ENCODE results near the gene PYDC2. TPM values are rescaled to one million over a fixed set of nuclear protein-coding genes. Genes with fewer than 3 reads are reported as not detected.

PYDC2 gene
- total and polyA plus RNA-seq, 2 of the 8 experiments (the other 6 are each of a cell fraction or from before 2014, with no cell fraction given): not detected

- no peak overlapping the region for H3K56ac ChIP-seq (replicated peaks; ENCODE audit: insufficient read length, low read depth, low read length)
- no peak overlapping the region for H3K18ac ChIP-seq (ENCODE audit: extremely low read depth, low read length)
- no peak for TF ChIP-seq NRF1 (IDR thresholded peaks at IDR 0.05; ENCODE audit: low read depth, low read length)
- no peaks in the 10 kb centered on the region for H3K27me3 ChIP-seq (replicated peaks in 1 of 4; ENCODE audit: control insufficient read depth in 3 of 4, extremely low read depth in 1 of 4, insufficient read depth in 3 of 4, low read length in 3 of 4)
- H3K79me1 ChIP-seq (ENCODE audit: low read depth, low read length): no peaks in the 10 kb centered on the region
- H4K20me1 ChIP-seq (replicated peaks in 1 of 2; ENCODE audit: control insufficient read depth in 1 of 2, insufficient read depth in 2 of 2, low read length in 2 of 2): no peaks in the 10 kb centered on the region
- no peaks in the 10 kb centered on the region; the same call in 1 of the 2 replicates for H3K23me2 ChIP-seq (ENCODE audit: low read depth, low read length)
- H3K4me2 ChIP-seq (ENCODE audit: insufficient read depth in 1 of 2, low read depth in 2 of 2, low read length in 2 of 2): no peak overlapping the region
- POLR2A ChIA-PET (ENCODE audit: partially characterized antibody): no interaction called here
- H3K9me3 ChIP-seq (ENCODE audit: insufficient read depth in 2 of 2, low read depth in 1 of 2, low read length in 1 of 2): no peaks in the 10 kb centered on the region
- H2BK120ac ChIP-seq (replicated peaks; ENCODE audit: low read depth, low read length): no peak overlapping the region
- no peak overlapping the region for H4K8ac ChIP-seq (ENCODE audit: extremely low read depth, insufficient read depth, low read length)
- H3K23ac ChIP-seq (ENCODE audit: insufficient read length): no peak overlapping the region
- no peaks in the 10 kb centered on the region for H3K79me2 ChIP-seq (ENCODE audit: control insufficient read depth in 1 of 2, insufficient read depth in 2 of 2, low read length in 2 of 2)
- CTCF ChIA-PET (ENCODE audit: partially characterized antibody): no interaction called here
- no peaks in the 10 kb centered on the region for H3K4me1 ChIP-seq (replicated peaks in 1 of 4; ENCODE audit: control insufficient read depth in 3 of 4, insufficient read depth in 4 of 4, low read length in 3 of 4)
- H4K91ac ChIP-seq (replicated peaks; ENCODE audit: insufficient read length, low read length): no peak overlapping the region
- H3K4me3 ChIP-seq (ENCODE audit: extremely low read depth in 1 of 4, insufficient read depth in 2 of 4, low read depth in 3 of 4, low read length in 4 of 4): no peak overlapping the region
- FAIRE-seq: no peak
- no peak overlapping the region for H4K5ac ChIP-seq (ENCODE audit: insufficient read length, low read depth, low read length)
- no peak overlapping the region for H2BK5ac ChIP-seq (ENCODE audit: low read depth, low read length)
- no peak overlapping the region for H3K4ac ChIP-seq (replicated peaks; ENCODE audit: insufficient read length, low read depth, low read length)
- H2BK12ac ChIP-seq (ENCODE audit: low read depth, low read length): no peak overlapping the region
- no peaks in the 10 kb centered on the region for H3K36me3 ChIP-seq (ENCODE audit: control insufficient read depth in 2 of 4, insufficient read depth in 4 of 4, low read length in 3 of 4)
- no peak overlapping the region for H3K9ac ChIP-seq (replicated peaks in 1 of 4; ENCODE audit: extremely low read depth in 1 of 4, low read depth in 3 of 4, low read length in 3 of 4)
- H2AFZ ChIP-seq (ENCODE audit: low read length): no peak overlapping the region; the same call in 1 of the 2 replicates
- no peak overlapping the region for H2AK5ac ChIP-seq (ENCODE audit: low read depth, low read length)
- DNase-seq (ENCODE audit: low read depth in 1 of 2, low spot score in 2 of 2): no peak
- H2BK15ac ChIP-seq (ENCODE audit: low read length): no peak overlapping the region
- H3K27ac ChIP-seq (ENCODE audit: low read depth, low read length): no peak overlapping the region
- no peak overlapping the region for H3K14ac ChIP-seq (ENCODE audit: insufficient read length)
- WGBS, 2 experiments (ENCODE audit: extremely low coverage in 1 of 2, insufficient coverage in 1 of 2, insufficient read length in 1 of 2, insufficient replicate concordance in 2 of 2, low coverage in 1 of 2, low lambda C conversion rate in 2 of 2, missing lambda C conversion rate in 1 of 2): 74% methylated on average over 2 of the region's 2 CpGs; no CpG with 5 or more reads in 1 of the 2 experiments
- no peak overlapping the region for H2BK20ac ChIP-seq (ENCODE audit: low read length)
Observed at GRCh38 chr3:191441687-191442086, 19.3 kb upstream of the PYDC2 start.

All from H1 (cell line).